ENCODE results near the gene GASK1A. TPM values are rescaled to one million over a fixed set of nuclear protein-coding genes. Genes with fewer than 3 reads are reported as not detected.
"Not testable (repeated sequence)": the region's sequence is repeated elsewhere in the genome, so short reads cannot be mapped to it uniquely, and the experiment has no call there.

Gene GASK1A
- total and polyA plus RNA-seq, 10 donors, result 0.43 to 4.0 (median 1.8) TPM

DNA sequence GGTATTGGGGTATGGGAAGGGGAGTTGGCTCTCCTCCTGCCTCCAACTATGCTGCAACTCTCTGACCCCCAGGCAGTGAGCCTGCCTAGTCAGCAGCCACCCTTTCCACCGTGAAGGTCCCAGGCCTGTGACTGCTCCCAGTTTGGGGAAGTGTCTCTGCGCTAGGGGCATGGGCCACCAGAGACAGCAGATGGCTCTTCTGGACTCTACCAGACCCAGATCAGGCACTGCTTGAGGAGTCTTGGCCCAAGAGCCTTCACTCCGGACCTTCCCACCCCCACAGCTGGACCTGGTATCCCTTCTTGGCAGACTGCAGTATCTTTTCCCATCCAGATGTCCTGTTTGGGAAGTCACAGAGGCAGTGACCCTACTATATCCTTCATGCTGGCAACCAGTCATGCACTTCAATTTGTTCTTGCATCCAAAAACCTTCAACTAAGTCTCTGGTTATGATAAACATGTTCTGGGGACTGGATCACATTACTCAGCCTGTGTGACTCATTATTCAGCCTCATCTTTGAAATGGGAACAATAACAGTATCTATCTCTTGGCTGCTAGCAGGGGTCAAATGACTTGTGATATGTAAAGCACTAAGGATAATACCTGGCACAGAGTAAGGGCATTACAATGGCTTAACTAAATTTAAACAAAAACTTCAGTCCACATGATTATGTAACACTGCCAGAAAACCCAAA is 64.1 kb downstream of the GASK1A start:
- Histone ChIP-seq H3K9me3 (peaks cover 0 to 51% (median 45%) of the 10 kb centered on the region in 8 donors), H3K4me3 (no peak overlapping the region), H3K36me3 (no peaks in the 10 kb centered on the region), H3K27ac (no peak overlapping the region), H3K27me3 (replicated peaks in 1 of 7) (no peaks in the 10 kb centered on the region), H3K4me1 (no peaks in the 10 kb centered on the region)
- intact Hi-C loops (cut with DNase I; ENCODE audit: low total_unique reads), result no loop called here
- 61 to 95% (median 84%) methylated on average over 3 of the region's 3 CpGs for WGBS, 5 donors
- TF ChIP-seq POLR2AphosphoS5 (IDR thresholded peaks at IDR 0.05) (no peak), POLR2A (IDR thresholded peaks at IDR 0.05) (no peak)
- TF ChIP-seq, protein P1, sequence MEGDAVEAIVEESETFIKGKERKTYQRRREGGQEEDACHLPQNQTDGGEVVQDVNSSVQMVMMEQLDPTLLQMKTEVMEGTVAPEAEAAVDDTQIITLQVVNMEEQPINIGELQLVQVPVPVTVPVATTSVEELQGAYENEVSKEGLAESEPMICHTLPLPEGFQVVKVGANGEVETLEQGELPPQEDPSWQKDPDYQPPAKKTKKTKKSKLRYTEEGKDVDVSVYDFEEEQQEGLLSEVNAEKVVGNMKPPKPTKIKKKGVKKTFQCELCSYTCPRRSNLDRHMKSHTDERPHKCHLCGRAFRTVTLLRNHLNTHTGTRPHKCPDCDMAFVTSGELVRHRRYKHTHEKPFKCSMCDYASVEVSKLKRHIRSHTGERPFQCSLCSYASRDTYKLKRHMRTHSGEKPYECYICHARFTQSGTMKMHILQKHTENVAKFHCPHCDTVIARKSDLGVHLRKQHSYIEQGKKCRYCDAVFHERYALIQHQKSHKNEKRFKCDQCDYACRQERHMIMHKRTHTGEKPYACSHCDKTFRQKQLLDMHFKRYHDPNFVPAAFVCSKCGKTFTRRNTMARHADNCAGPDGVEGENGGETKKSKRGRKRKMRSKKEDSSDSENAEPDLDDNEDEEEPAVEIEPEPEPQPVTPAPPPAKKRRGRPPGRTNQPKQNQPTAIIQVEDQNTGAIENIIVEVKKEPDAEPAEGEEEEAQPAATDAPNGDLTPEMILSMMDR (IDR thresholded peaks at IDR 0.05 in 8 of 11, conservative IDR thresholded peaks at IDR 0.05 in 3 of 11), result no peak
- DNase-seq, result no peak

DNA sequence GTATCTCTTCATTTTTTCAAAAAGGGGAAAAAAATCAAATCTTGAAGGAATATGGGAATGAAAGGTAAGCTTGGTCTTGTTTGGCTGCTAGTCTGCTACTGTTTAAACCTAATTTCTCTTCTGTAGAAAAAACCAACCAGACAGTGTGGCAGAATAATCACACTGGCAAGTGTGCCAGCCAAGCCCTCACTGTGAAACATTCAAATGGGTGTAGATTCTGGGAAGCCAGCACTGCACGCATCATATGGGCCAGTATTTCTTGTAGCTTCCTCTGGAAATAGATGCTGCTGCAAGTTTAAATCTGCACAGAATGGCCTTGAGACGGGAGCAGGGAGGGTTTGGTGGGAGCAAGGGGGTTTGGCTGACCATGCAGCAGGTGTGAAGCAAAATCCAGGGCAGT is 64.7 kb downstream of the GASK1A start:
- WGBS, 5 donors, result 78 to 92% (median 87%) methylated on average over 2 of the region's 2 CpGs

DNA sequence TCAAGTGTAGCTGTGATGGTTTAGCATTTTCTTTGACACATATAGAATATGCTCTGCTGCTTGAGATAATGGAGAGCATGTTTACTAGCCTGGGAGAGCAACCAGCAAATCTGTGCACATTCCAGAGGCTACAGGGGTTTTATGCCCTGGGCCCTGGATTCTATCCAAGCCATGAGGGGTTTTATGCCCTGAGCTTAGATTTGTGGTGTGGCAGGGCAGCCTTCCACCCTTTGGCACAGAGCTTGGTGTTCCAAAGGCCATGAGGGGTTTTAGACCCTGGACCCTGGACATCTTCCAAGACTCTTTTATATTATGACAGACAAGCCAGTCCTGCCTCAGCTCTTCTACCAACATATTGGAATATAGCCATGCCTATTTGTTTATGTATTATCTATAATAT is 66.0 kb downstream of the GASK1A start:
- H3K4me1 ChIP-seq; H3K4me3 ChIP-seq; H3K27me3 ChIP-seq (replicated peaks in 1 of 7); H3K27ac ChIP-seq; DNase-seq; H3K36me3 ChIP-seq; intact Hi-C loops (cut with DNase I; ENCODE audit: low total_unique reads): not testable (repeated sequence)
- peaks cover 0 to 69% (median 64%) of the 10 kb centered on the region in 8 donors for H3K9me3 ChIP-seq

More for the DNA sequence above, 64.7 kb downstream of the GASK1A start:
- no peak for DNase-seq
- Histone ChIP-seq H3K27ac (no peak overlapping the region), H3K4me3 (no peak overlapping the region), H3K27me3 (replicated peaks in 1 of 7) (no peaks in the 10 kb centered on the region), H3K9me3 (peaks cover 0 to 56% (median 51%) of the 10 kb centered on the region in 8 donors), H3K4me1 (no peaks in the 10 kb centered on the region), H3K36me3 (no peaks in the 10 kb centered on the region)
- no peak for TF ChIP-seq POLR2AphosphoS5 (IDR thresholded peaks at IDR 0.05)
- TF ChIP-seq POLR2A (IDR thresholded peaks at IDR 0.05), result no peak
- TF ChIP-seq, protein P1 (IDR thresholded peaks at IDR 0.05 in 8 of 11, conservative IDR thresholded peaks at IDR 0.05 in 3 of 11), result no peak
- intact Hi-C loops (cut with DNase I; ENCODE audit: low total_unique reads), result no loop called here

DNA sequence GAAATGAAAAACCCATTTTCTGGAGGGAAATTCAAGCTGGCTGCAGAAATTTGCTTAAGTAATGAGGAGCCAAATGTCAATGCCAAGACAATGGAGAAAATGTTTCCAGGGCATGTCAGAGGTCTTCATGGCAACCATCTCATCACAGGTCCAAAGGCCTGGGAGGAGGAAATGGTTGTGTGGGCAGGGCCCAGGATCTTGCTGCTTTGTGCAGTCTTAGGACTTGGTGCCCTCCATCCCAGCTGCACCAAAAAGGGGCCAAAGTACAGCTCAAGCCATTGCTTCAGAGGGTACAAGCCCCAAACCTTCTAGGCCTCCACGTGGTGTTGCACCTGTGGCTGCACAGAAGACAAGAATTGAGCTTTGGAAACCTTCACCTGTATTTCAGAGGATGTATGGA is 67.5 kb downstream of the GASK1A start:
- intact Hi-C loops (cut with DNase I; ENCODE audit: low total_unique reads), result no loop called here
- 13 to 46% (median 43%) methylated on average over 1 of the region's 1 CpG for WGBS, 5 donors

More for the DNA sequence above, 67.5 kb downstream of the GASK1A start:
- DNase-seq, result no peak
- H3K27ac ChIP-seq, result no peak overlapping the region
- H3K4me1 ChIP-seq, result no peaks in the 10 kb centered on the region
- no peaks in the 10 kb centered on the region for H3K27me3 ChIP-seq (replicated peaks in 1 of 7)
- no peaks in the 10 kb centered on the region for H3K36me3 ChIP-seq
- no peak overlapping the region for H3K4me3 ChIP-seq
- peaks cover 0 to 84% (median 79%) of the 10 kb centered on the region in 8 donors for H3K9me3 ChIP-seq
- TF ChIP-seq POLR2A (IDR thresholded peaks at IDR 0.05) (no peak), POLR2AphosphoS5 (IDR thresholded peaks at IDR 0.05) (no peak)
- TF ChIP-seq, protein P1 (IDR thresholded peaks at IDR 0.05 in 8 of 11, conservative IDR thresholded peaks at IDR 0.05 in 3 of 11), result no peak
